A549 (cell line): ENCODE measurements around the gene CLDN6. TPM values are rescaled to one million over a fixed set of nuclear protein-coding genes. Genes with fewer than 3 reads are reported as not detected.

Experiments used
- ATAC-seq, 2 experiments: fragments of 200-7000 bp in 1 of 2; fragments of >200 bp in 1 of 2; cut with Nextera tagmentation in 1 of 2; cut with Tn5 transposase in 1 of 2; 3 replicates each; pipeline versions ENCODE4 v1.8.0 to v1.9.1; 2018 to 2020; ENCODE audit warnings: mild to moderate bottlenecking in 1 of 2, moderate library complexity in 1 of 2
- CTCF ChIA-PET: fragments of 300-600 bp; sonication (Branson Sonifier 250); formaldehyde crosslinking; extraction: SDS; loops from one replicate; lab custom pipeline; 2021; ENCODE audit warnings: antibody characterized with exemption, inconsistent platforms; lab: Yijun Ruan, JAX
- POLR2A ChIA-PET: fragments of 350-600 bp; formaldehyde crosslinking; extraction: SDS; loops from one replicate; lab custom pipeline; 2021; ENCODE audit warnings: antibody characterized with exemption, inconsistent platforms; lab: Yijun Ruan, JAX
- DNase-seq, 2 experiments: peaks; one replicate each; pipeline versions ENCODE4 v3.0.0 to v3.0.0-alpha.2; 2011 to 2016; ENCODE audit warnings: low read depth in 1 of 2, low spot score in 1 of 2
- FAIRE-seq: peaks from 2 replicates; lab custom pipeline; 2011; peaks lifted over from hg19 to GRCh38; lab: Jason Lieb, UNC
- H3K27ac ChIP-seq, 2 experiments: fragments of >200 bp; sonication (Bioruptor Twin); formaldehyde crosslinking; 3 replicates each; pipeline ENCODE4 v1.5.1; 2016 to 2017
- H3K4me1 ChIP-seq: fragments of >200 bp; sonication (Bioruptor Twin); formaldehyde crosslinking; 3 replicates; pipeline ENCODE4 v1.6.1; 2016
- H3K4me2 ChIP-seq: fragments of >200 bp; sonication (Bioruptor Twin); formaldehyde crosslinking; 3 replicates; pipeline ENCODE4 v1.6.1; 2016
- H3K4me3 ChIP-seq: fragments of >200 bp; sonication (Bioruptor Twin); formaldehyde crosslinking; 3 replicates; pipeline ENCODE4 v1.5.1; 2016
- H3K9me3 ChIP-seq: fragments of >200 bp; sonication (Bioruptor Twin); formaldehyde crosslinking; 3 replicates; pipeline ENCODE4 v1.6.1; 2016
- BCL3 ChIP-seq: fragments of >200 bp; sonication (Bioruptor Twin); formaldehyde crosslinking; IDR thresholded peaks from 3 replicates; pipeline ENCODE4 v1.6.1; 2016
- CBX2 ChIP-seq: fragments of 200-600 bp; sonication (generic); IDR thresholded peaks from 2 replicates; pipeline ENCODE4 v1.6.1; 2016; ENCODE audit warnings: low read depth, mild to moderate bottlenecking, borderline replicate concordance
- CHD2 ChIP-seq: fragments of 150-350 bp; IDR thresholded peaks from 2 replicates; pipeline ENCODE4 v1.6.1; 2014; ENCODE audit warnings: low read length; ENCODE audit not compliant: partially characterized antibody
- CHD4 ChIP-seq: fragments of 200-600 bp; sonication (generic); IDR thresholded peaks from 2 replicates; pipeline ENCODE4 v1.6.1; 2016; ENCODE audit warnings: antibody characterized with exemption, mild to moderate bottlenecking, borderline replicate concordance
- ELK1 ChIP-seq: fragments of 150-350 bp; IDR thresholded peaks from 2 replicates; pipeline ENCODE4 v1.6.1; 2014; ENCODE audit warnings: low read depth, mild to moderate bottlenecking, low read length
- FOSL2 ChIP-seq, 2 experiments: fragments of 450-650 bp in 1 of 2; fragments of >200 bp in 1 of 2; sonication (Bioruptor Twin) in 1 of 2; formaldehyde crosslinking; IDR thresholded peaks; 2 replicates each; pipeline versions ENCODE4 v1.5.0 to v1.6.1; 2016 to 2020; ENCODE audit warnings: mild to moderate bottlenecking in 1 of 2, moderate library complexity in 1 of 2
- GATA3 ChIP-seq: IDR thresholded peaks from 2 replicates; pipeline ENCODE4 v1.6.1; 2012; ENCODE audit warnings: borderline replicate concordance
- HDAC2 ChIP-seq: fragments of 200-600 bp; sonication (generic); IDR thresholded peaks from 2 replicates; pipeline ENCODE4 v1.6.1; 2016
- HES2 ChIP-seq: fragments of >200 bp; sonication (Bioruptor Twin); formaldehyde crosslinking; IDR thresholded peaks from 2 replicates; pipeline ENCODE4 v1.6.1; 2016
- HOXA7 ChIP-seq: fragments of 250-450 bp; sonication (Bioruptor Pico); IDR thresholded peaks from 2 replicates; pipeline ENCODE4 v1.5.0; 2020; ENCODE audit warnings: mild to moderate bottlenecking, moderate library complexity
- HOXB13 ChIP-seq: fragments of 250-450 bp; sonication (Bioruptor Pico); IDR thresholded peaks from 2 replicates; pipeline ENCODE4 v1.5.0; 2020; ENCODE audit warnings: low read depth, mild to moderate bottlenecking, moderate library complexity
- HOXB5 ChIP-seq: fragments of 250-450 bp; sonication (Bioruptor Pico); IDR thresholded peaks from 2 replicates; pipeline ENCODE4 v1.5.0; 2020; ENCODE audit warnings: mild to moderate bottlenecking, moderate library complexity
- JUN ChIP-seq, 2 experiments: fragments of >200 bp; sonication (Bioruptor Twin); formaldehyde crosslinking; IDR thresholded peaks; 2 replicates in 1 of 2; 3 replicates in 1 of 2; pipeline ENCODE4 v1.6.1; 2016 to 2017
- JUNB ChIP-seq: fragments of >200 bp; sonication (Bioruptor Twin); formaldehyde crosslinking; IDR thresholded peaks from 2 replicates; pipeline ENCODE4 v1.6.1; 2016
- KDM1A ChIP-seq: fragments of 200-600 bp; sonication (generic); IDR thresholded peaks from 2 replicates; pipeline ENCODE4 v1.6.1; 2016; ENCODE audit warnings: low read depth, mild to moderate bottlenecking
- MAX ChIP-seq: IDR thresholded peaks from 2 replicates; pipeline ENCODE4 v1.6.1; 2012
- NPAS2 ChIP-seq: fragments of 250-450 bp; sonication (Bioruptor Pico); IDR thresholded peaks from 2 replicates; pipeline ENCODE4 v1.8.0; 2022; ENCODE audit warnings: mild to moderate bottlenecking, moderate library complexity, borderline replicate concordance
- PHF8 ChIP-seq: fragments of 200-600 bp; sonication (generic); IDR thresholded peaks from 2 replicates; pipeline ENCODE4 v1.6.1; 2016; ENCODE audit warnings: low read depth, mild to moderate bottlenecking, antibody characterized with exemption, moderate library complexity, borderline replicate concordance
- POLR2AphosphoS2 ChIP-seq: conservative IDR thresholded peaks from 2 replicates; pipeline ENCODE4 v1.6.1; 2012; ENCODE audit warnings: low read length, improper control_type of control experiment, inconsistent platforms
- RCOR1 ChIP-seq: fragments of 150-350 bp; IDR thresholded peaks from 2 replicates; pipeline ENCODE4 v1.6.1; 2014; ENCODE audit warnings: antibody characterized with exemption, low read length, low read depth
- RNF2 ChIP-seq: fragments of 200-600 bp; sonication (generic); IDR thresholded peaks from 2 replicates; pipeline ENCODE4 v1.6.1; 2016; ENCODE audit warnings: low read depth, mild to moderate bottlenecking, antibody characterized with exemption, moderate library complexity, borderline replicate concordance
- ZFP36 ChIP-seq: fragments of 450-650 bp; IDR thresholded peaks from 2 replicates; pipeline ENCODE4 v1.6.1; 2014; ENCODE audit warnings: borderline replicate concordance; ENCODE audit not compliant: partially characterized antibody
- ZSCAN20 ChIP-seq: fragments of 250-450 bp; sonication (Bioruptor Pico); IDR thresholded peaks from 2 replicates; pipeline ENCODE4 v1.8.0; 2022; ENCODE audit warnings: mild to moderate bottlenecking, moderate library complexity
- WGBS: methylation state at CpG from one replicate; pipeline ENCODE4 v1.1.6; 2017; ENCODE audit errors: missing lambda C conversion rate; 5-methylcytosine and 5-hydroxymethylcytosine counted together
- polyA plus RNA-seq, 4 experiments: library from polyadenylated mRNA; depleted of rRNA in 3 of 4; stranded (reverse); fragments of >200 nt; fragmentation: RNase III in 1 of 4; extraction: RNeasy Plus Mini Kit Qiagen cat#74134 plus additional on column Dnase treatment in 1 of 4; gene quantifications; 2 replicates in 3 of 4; 3 replicates in 1 of 4; pipeline ENCODE4 v1.2.3, GENCODE V29; 2011 to 2017
- TF ChIP-seq, protein P1 (sequence below): IDR thresholded peaks from 2 replicates; pipeline ENCODE4 v1.6.1; 2012
- TF ChIP-seq, protein P2 (sequence below): fragments of 200-600 bp; sonication (generic); IDR thresholded peaks from 2 replicates; pipeline ENCODE4 v1.6.1; 2016; ENCODE audit warnings: antibody characterized with exemption, mild to moderate bottlenecking, moderate library complexity
- TF ChIP-seq, protein P3 (sequence below): fragments of 250-450 bp; sonication (Bioruptor Pico); IDR thresholded peaks from 2 replicates; pipeline ENCODE4 v1.5.0; 2021; ENCODE audit warnings: mild to moderate bottlenecking, moderate library complexity, borderline replicate concordance

Gene CLDN6
- polyA plus RNA-seq, 2 of the 4 experiments (the other 2 are of a cell fraction), result 0.25 TPM; not detected in 1

GRCh38 chr16:2985893-2986355 is 32.1 kb downstream of the CLDN6 start:
- Histone ChIP-seq H3K9me3 (no peaks in the 10 kb centered on the region), H3K4me1 (peaks cover 12% of the 10 kb centered on the region; the same call in 2 of the 3 replicates), H3K4me3 (no peak overlapping the region), H3K27ac (no peak overlapping the region), H3K4me2 (no peak overlapping the region)
- no peak for TF ChIP-seq MAX
- TF ChIP-seq, protein P1, sequence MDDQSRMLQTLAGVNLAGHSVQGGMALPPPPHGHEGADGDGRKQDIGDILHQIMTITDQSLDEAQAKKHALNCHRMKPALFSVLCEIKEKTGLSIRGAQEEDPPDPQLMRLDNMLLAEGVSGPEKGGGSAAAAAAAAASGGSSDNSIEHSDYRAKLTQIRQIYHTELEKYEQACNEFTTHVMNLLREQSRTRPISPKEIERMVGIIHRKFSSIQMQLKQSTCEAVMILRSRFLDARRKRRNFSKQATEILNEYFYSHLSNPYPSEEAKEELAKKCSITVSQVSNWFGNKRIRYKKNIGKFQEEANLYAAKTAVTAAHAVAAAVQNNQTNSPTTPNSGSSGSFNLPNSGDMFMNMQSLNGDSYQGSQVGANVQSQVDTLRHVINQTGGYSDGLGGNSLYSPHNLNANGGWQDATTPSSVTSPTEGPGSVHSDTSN, result no peak
- TF ChIP-seq HOXA7 (CRISPR knock-in tag), result no peak
- no peak for TF ChIP-seq ZFP36
- TF ChIP-seq FOSL2 (IDR thresholded peaks at IDR 0.05), result no peak
- no peak for TF ChIP-seq FOSL2 (CRISPR knock-in tag; IDR thresholded peaks at IDR 0.05)
- TF ChIP-seq KDM1A, result no peak
- no peak for TF ChIP-seq ZSCAN20
- TF ChIP-seq, protein P2, sequence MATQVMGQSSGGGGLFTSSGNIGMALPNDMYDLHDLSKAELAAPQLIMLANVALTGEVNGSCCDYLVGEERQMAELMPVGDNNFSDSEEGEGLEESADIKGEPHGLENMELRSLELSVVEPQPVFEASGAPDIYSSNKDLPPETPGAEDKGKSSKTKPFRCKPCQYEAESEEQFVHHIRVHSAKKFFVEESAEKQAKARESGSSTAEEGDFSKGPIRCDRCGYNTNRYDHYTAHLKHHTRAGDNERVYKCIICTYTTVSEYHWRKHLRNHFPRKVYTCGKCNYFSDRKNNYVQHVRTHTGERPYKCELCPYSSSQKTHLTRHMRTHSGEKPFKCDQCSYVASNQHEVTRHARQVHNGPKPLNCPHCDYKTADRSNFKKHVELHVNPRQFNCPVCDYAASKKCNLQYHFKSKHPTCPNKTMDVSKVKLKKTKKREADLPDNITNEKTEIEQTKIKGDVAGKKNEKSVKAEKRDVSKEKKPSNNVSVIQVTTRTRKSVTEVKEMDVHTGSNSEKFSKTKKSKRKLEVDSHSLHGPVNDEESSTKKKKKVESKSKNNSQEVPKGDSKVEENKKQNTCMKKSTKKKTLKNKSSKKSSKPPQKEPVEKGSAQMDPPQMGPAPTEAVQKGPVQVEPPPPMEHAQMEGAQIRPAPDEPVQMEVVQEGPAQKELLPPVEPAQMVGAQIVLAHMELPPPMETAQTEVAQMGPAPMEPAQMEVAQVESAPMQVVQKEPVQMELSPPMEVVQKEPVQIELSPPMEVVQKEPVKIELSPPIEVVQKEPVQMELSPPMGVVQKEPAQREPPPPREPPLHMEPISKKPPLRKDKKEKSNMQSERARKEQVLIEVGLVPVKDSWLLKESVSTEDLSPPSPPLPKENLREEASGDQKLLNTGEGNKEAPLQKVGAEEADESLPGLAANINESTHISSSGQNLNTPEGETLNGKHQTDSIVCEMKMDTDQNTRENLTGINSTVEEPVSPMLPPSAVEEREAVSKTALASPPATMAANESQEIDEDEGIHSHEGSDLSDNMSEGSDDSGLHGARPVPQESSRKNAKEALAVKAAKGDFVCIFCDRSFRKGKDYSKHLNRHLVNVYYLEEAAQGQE, result no peak
- TF ChIP-seq POLR2AphosphoS2, result no peak
- no peak for TF ChIP-seq GATA3
- no peak for TF ChIP-seq CHD4
- TF ChIP-seq HDAC2, result no peak
- no peak for TF ChIP-seq HOXB5 (CRISPR knock-in tag)
- TF ChIP-seq HOXB13 (CRISPR knock-in tag), result no peak
- no peak for TF ChIP-seq CHD2
- ChIA-PET CTCF (interaction anchor here (1.0 to 2.3 kb wide), 5 partner anchors 11 to 59 kb away, joined by 3 to 10 read pairs (median 5); no protein-coding TSS in a partner anchor), POLR2A (no interaction called here)
- DNase-seq, result no peak
- WGBS, result 86% methylated on average over 15 of the region's 15 CpGs
- no peak; a peak in 1 of 6 replicates for ATAC-seq
- FAIRE-seq, result no peak

- no peak overlapping the region for H3K4me3 ChIP-seq
- ChIA-PET CTCF (interaction anchor here (1.0 to 2.3 kb wide), 8 partner anchors 8 to 59 kb away, joined by 3 to 10 read pairs (median 4); no protein-coding TSS in a partner anchor), POLR2A (no interaction called here)
- no peaks in the 10 kb centered on the region for H3K9me3 ChIP-seq
- ATAC-seq (no peak), DNase-seq (no peak), FAIRE-seq (no peak)
- no peak overlapping the region for H3K27ac ChIP-seq
- H3K4me1 ChIP-seq, result peaks cover 14% of the 10 kb centered on the region; the same call in 2 of the 3 replicates
- WGBS, result 79% methylated on average over 5 of the region's 9 CpGs
- no peak overlapping the region for H3K4me2 ChIP-seq
- TF ChIP-seq PHF8, result no peak
- no peak for TF ChIP-seq JUN (IDR thresholded peaks at IDR 0.05)
- TF ChIP-seq, protein P3, sequence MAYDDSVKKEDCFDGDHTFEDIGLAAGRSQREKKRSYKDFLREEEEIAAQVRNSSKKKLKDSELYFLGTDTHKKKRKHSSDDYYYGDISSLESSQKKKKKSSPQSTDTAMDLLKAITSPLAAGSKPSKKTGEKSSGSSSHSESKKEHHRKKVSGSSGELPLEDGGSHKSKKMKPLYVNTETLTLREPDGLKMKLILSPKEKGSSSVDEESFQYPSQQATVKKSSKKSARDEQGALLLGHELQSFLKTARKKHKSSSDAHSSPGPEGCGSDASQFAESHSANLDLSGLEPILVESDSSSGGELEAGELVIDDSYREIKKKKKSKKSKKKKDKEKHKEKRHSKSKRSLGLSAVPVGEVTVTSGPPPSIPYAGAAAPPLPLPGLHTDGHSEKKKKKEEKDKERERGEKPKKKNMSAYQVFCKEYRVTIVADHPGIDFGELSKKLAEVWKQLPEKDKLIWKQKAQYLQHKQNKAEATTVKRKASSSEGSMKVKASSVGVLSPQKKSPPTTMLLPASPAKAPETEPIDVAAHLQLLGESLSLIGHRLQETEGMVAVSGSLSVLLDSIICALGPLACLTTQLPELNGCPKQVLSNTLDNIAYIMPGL, result no peak
- TF ChIP-seq RCOR1, result no peak
- TF ChIP-seq BCL3, result no peak
- TF ChIP-seq ELK1, result no peak
- no peak for TF ChIP-seq CHD4
- no peak for TF ChIP-seq JUNB
- TF ChIP-seq HES2, result no peak
- no peak for TF ChIP-seq RNF2
- TF ChIP-seq CHD2, result no peak
- no peak for TF ChIP-seq CBX2
- no peak for TF ChIP-seq NPAS2 (CRISPR knock-in tag)
- TF ChIP-seq, all 56 proteins: peak for 0
Observed at GRCh38 chr16:2985462-2985861, 32.5 kb downstream of the CLDN6 start.
